HG03064 (cell line): ENCODE measurements around the gene ZNF324.
"Not testable (repeated sequence)": the region's sequence is repeated elsewhere in the genome, so short reads cannot be mapped to it uniquely, and the experiment has no call there.

ENCODE experiments used
- ATAC-seq: cut with Tn5 transposase; IDR thresholded peaks from one replicate; pipeline ENCODE4 v1.9.1; 2021; ENCODE audit warnings: low read depth; ENCODE audit not compliant: unreplicated experiment

ZNF324 gene

GRCh38 chr19:58466760-58467589 is at the start of gene ZNF324:
Gene ZNF324 (plus strand): TSS chr19:58467080. CDS start chr19:58469186, 2,106 bp downstream.
- peak; percentile 72 for ATAC-seq

GRCh38 chr19:58428617-58429016 is 38.3 kb upstream of the ZNF324 start:
- no peak for ATAC-seq

- ATAC-seq = no peak
These were observed 37.1 kb upstream of the ZNF324 start for GRCh38 chr19:58429745-58430144.

- ATAC-seq = no peak
These were observed 32.7 kb upstream of the ZNF324 start for GRCh38 chr19:58434217-58434616.

GRCh38 chr19:58439576-58440554 is 27.0 kb upstream of the ZNF324 start, which contains the start of gene ZNF132:
Gene ZNF132 (minus strand): TSS chr19:58440153. CDS start chr19:58439821, 332 bp downstream.
- ATAC-seq = peak; percentile 94

GRCh38 chr19:58440556-58440955 is 26.3 kb upstream of the ZNF324 start:
- ATAC-seq = no peak

- not testable (repeated sequence) for ATAC-seq
These were observed 23.9 kb upstream of the ZNF324 start for GRCh38 chr19:58442986-58443385.

- not testable (repeated sequence) for ATAC-seq
These were observed 18.0 kb upstream of the ZNF324 start for GRCh38 chr19:58448860-58449259.

- not testable (repeated sequence) for ATAC-seq
These were observed 16.9 kb upstream of the ZNF324 start for GRCh38 chr19:58449980-58450379.

GRCh38 chr19:58450856-58451357 is 16.0 kb upstream of the ZNF324 start:
- ATAC-seq = peak; percentile 22

GRCh38 chr19:58451358-58452101 is 15.3 kb upstream of the ZNF324 start, which contains the start of gene ZNF324B:
Gene ZNF324B (plus strand): TSS chr19:58451622. CDS start chr19:58453702, 2,080 bp downstream.
- peak; percentile 92 for ATAC-seq

GRCh38 chr19:58453743-58454142 is 13.1 kb upstream of the ZNF324 start:
- ATAC-seq = no peak

- ATAC-seq = no peak
These were observed 11.6 kb upstream of the ZNF324 start for GRCh38 chr19:58455306-58455705.

- ATAC-seq = no peak
These were observed 10.8 kb upstream of the ZNF324 start for GRCh38 chr19:58456111-58456510.

GRCh38 chr19:58460039-58460438 is 6.8 kb upstream of the ZNF324 start:
- ATAC-seq = no peak

GRCh38 chr19:58466089-58466759 is 656 bp upstream of the ZNF324 start:
- ATAC-seq = no peak

- no peak for ATAC-seq
These were observed 1.4 kb downstream of the ZNF324 start for GRCh38 chr19:58468216-58468839.

GRCh38 chr19:58469241-58470013 is 2.5 kb downstream of the ZNF324 start:
- ATAC-seq = no peak
